Thyroid gland (tissue), 4 donors: ENCODE data around the gene GPNMB.

Experiments
- POLR2A ChIP-seq, 2 donors: fragments of 450-650 bp; IDR thresholded peaks; one replicate each; pipeline ENCODE4 v1.6.1; 2017; ENCODE audit warnings: antibody characterized with exemption in 2 of 2, mild to moderate bottlenecking in 2 of 2, moderate library complexity in 1 of 2
- TF ChIP-seq, protein P1 (sequence below), 6 experiments: fragments of 200-600 bp in 3 of 6; fragments of 450-650 bp in 3 of 6; sonication (generic) in 3 of 6; IDR thresholded peaks; one replicate each; pipeline ENCODE4 v1.5.1; 2016 to 2019; ENCODE audit warnings: antibody characterized with exemption in 6 of 6, mild to moderate bottlenecking in 2 of 6, inconsistent platforms in 1 of 6, moderate library complexity in 1 of 6

- TF ChIP-seq, protein P1, sequence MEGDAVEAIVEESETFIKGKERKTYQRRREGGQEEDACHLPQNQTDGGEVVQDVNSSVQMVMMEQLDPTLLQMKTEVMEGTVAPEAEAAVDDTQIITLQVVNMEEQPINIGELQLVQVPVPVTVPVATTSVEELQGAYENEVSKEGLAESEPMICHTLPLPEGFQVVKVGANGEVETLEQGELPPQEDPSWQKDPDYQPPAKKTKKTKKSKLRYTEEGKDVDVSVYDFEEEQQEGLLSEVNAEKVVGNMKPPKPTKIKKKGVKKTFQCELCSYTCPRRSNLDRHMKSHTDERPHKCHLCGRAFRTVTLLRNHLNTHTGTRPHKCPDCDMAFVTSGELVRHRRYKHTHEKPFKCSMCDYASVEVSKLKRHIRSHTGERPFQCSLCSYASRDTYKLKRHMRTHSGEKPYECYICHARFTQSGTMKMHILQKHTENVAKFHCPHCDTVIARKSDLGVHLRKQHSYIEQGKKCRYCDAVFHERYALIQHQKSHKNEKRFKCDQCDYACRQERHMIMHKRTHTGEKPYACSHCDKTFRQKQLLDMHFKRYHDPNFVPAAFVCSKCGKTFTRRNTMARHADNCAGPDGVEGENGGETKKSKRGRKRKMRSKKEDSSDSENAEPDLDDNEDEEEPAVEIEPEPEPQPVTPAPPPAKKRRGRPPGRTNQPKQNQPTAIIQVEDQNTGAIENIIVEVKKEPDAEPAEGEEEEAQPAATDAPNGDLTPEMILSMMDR (IDR thresholded peaks at IDR 0.05), result no peak
- TF ChIP-seq POLR2A (IDR thresholded peaks at IDR 0.05), result no peak
Measured at GRCh38 chr7:23239698-23240097, 6.9 kb upstream of the GPNMB start.
